Measurements from ENCODE around the gene TTC9. TPM values are rescaled to one million over a fixed set of nuclear protein-coding genes. Genes with fewer than 3 reads are reported as not detected.

The TTC9 gene
- total and polyA plus RNA-seq, 2 experiments from 2014 or later = 10.3 to 34.2 TPM

- TF ChIP-seq, protein P1, sequence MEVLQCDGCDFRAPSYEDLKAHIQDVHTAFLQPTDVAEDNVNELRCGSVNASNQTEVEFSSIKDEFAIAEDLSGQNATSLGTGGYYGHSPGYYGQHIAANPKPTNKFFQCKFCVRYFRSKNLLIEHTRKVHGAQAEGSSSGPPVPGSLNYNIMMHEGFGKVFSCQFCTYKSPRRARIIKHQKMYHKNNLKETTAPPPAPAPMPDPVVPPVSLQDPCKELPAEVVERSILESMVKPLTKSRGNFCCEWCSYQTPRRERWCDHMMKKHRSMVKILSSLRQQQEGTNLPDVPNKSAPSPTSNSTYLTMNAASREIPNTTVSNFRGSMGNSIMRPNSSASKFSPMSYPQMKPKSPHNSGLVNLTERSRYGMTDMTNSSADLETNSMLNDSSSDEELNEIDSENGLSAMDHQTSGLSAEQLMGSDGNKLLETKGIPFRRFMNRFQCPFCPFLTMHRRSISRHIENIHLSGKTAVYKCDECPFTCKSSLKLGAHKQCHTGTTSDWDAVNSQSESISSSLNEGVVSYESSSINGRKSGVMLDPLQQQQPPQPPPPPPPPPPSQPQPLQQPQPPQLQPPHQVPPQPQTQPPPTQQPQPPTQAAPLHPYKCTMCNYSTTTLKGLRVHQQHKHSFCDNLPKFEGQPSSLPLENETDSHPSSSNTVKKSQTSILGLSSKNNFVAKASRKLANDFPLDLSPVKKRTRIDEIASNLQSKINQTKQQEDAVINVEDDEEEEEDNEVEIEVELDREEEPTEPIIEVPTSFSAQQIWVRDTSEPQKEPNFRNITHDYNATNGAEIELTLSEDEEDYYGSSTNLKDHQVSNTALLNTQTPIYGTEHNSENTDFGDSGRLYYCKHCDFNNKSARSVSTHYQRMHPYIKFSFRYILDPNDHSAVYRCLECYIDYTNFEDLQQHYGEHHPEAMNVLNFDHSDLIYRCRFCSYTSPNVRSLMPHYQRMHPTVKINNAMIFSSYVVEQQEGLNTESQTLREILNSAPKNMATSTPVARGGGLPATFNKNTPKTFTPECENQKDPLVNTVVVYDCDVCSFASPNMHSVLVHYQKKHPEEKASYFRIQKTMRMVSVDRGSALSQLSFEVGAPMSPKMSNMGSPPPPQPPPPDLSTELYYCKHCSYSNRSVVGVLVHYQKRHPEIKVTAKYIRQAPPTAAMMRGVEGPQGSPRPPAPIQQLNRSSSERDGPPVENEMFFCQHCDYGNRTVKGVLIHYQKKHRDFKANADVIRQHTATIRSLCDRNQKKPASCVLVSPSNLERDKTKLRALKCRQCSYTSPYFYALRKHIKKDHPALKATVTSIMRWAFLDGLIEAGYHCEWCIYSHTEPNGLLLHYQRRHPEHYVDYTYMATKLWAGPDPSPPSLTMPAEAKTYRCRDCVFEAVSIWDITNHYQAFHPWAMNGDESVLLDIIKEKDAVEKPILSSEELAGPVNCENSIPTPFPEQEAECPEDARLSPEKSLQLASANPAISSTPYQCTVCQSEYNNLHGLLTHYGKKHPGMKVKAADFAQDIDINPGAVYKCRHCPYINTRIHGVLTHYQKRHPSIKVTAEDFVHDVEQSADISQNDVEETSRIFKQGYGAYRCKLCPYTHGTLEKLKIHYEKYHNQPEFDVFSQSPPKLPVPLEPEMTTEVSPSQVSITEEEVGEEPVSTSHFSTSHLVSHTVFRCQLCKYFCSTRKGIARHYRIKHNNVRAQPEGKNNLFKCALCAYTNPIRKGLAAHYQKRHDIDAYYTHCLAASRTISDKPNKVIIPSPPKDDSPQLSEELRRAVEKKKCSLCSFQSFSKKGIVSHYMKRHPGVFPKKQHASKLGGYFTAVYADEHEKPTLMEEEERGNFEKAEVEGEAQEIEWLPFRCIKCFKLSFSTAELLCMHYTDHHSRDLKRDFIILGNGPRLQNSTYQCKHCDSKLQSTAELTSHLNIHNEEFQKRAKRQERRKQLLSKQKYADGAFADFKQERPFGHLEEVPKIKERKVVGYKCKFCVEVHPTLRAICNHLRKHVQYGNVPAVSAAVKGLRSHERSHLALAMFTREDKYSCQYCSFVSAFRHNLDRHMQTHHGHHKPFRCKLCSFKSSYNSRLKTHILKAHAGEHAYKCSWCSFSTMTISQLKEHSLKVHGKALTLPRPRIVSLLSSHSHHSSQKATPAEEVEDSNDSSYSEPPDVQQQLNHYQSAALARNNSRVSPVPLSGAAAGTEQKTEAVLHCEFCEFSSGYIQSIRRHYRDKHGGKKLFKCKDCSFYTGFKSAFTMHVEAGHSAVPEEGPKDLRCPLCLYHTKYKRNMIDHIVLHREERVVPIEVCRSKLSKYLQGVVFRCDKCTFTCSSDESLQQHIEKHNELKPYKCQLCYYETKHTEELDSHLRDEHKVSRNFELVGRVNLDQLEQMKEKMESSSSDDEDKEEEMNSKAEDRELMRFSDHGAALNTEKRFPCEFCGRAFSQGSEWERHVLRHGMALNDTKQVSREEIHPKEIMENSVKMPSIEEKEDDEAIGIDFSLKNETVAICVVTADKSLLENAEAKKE (CRISPR knock-in tag; IDR thresholded peaks at IDR 0.05) = no peak
- TF ChIP-seq JUNB (IDR thresholded peaks at IDR 0.05; ENCODE audit: unreplicated experiment) = no peak
- TF ChIP-seq CREB1 (CRISPR knock-in tag; IDR thresholded peaks at IDR 0.05; ENCODE audit: low read depth) = no peak
These were observed 40.6 kb upstream of the TTC9 start (continued) for GRCh38 chr14:70601162-70601561.

- H2AFZ ChIP-seq = no peak overlapping the region
- peaks cover 32% of the 10 kb centered on the region for H3K79me2 ChIP-seq (replicated peaks; ENCODE audit: insufficient read depth)
- H3K27me3 Mint-ChIP-seq (ENCODE audit: insufficient read depth, low read depth, poor library complexity) = peaks cover 5% of the 10 kb centered on the region
- 0 out of 2 replicates have a peak, but pooled peaks cover 4% of the 10 kb centered on the region for H4K20me1 ChIP-seq (replicated peaks; ENCODE audit: insufficient read depth)
- no peaks in the 10 kb centered on the region for H3K9me3 Mint-ChIP-seq
- H3K4me1 ChIP-seq (ENCODE audit: insufficient read depth) = peaks cover 6% of the 10 kb centered on the region; the same call in 1 of the 2 replicates
- H3K27ac Mint-ChIP-seq = no peak overlapping the region
- H3K4me3 ChIP-seq = no peak overlapping the region
- no peaks in the 10 kb centered on the region; the same call in 2 of the 3 replicates for H3K36me3 Mint-ChIP-seq (ENCODE audit: low read depth)
- no peak for ATAC-seq
- no peaks in the 10 kb centered on the region for H3K36me3 ChIP-seq (ENCODE audit: insufficient read depth)
- H3K27ac ChIP-seq (ENCODE audit: low read depth) = no peak overlapping the region
- H3K4me2 ChIP-seq = no peak overlapping the region
- H3K4me3 Mint-ChIP-seq = no peak overlapping the region
- H3K4me1 Mint-ChIP-seq = peaks cover 9% of the 10 kb centered on the region
- no peaks in the 10 kb centered on the region for H3K9me2 ChIP-seq (ENCODE audit: insufficient read depth)
- DNase-seq (ENCODE audit: low spot score) = no peak
- no peaks in the 10 kb centered on the region for H3F3A ChIP-seq (replicated peaks; ENCODE audit: low read depth)
- H3K27me3 ChIP-seq (ENCODE audit: insufficient read depth) = no peaks in the 10 kb centered on the region
- TF ChIP-seq CTCF (conservative IDR thresholded peaks at IDR 0.05; ENCODE audit: low read depth in 2 of 2) (no peak), ZNF331 (CRISPR knock-in tag; IDR thresholded peaks at IDR 0.05; ENCODE audit: low read depth) (no peak), EZH2phosphoT487 (IDR thresholded peaks at IDR 0.05; ENCODE audit: unreplicated experiment) (no peak)
- TF ChIP-seq, protein P1 (CRISPR knock-in tag; IDR thresholded peaks at IDR 0.05) = no peak
These were observed 39.5 kb upstream of the TTC9 start for GRCh38 chr14:70602254-70602653.
